Ovary (tissue), 9 donors: ENCODE results near the gene ZIC4. TPM values are rescaled to one million over a fixed set of nuclear protein-coding genes. Genes with fewer than 3 reads are reported as not detected.

ENCODE experiments used
- DNase-seq, 5 donors: peaks; one replicate each; pipeline ENCODE4 v3.0.0-alpha.2; 2019 to 2020
- H3K27ac ChIP-seq, 2 donors: fragments of 200-600 bp; one replicate each; pipeline versions ENCODE4 v1.5.1 to v1.8.0; 2019 to 2022
- H3K27me3 ChIP-seq: fragments of 200-600 bp; one replicate; pipeline ENCODE4 v1.8.0; 2022
- H3K36me3 ChIP-seq: fragments of 200-600 bp; sonication (generic); one replicate; pipeline ENCODE4 v1.5.1; 2019
- H3K4me1 ChIP-seq: one replicate; pipeline ENCODE4 v1.8.1; 2013; ENCODE audit warnings: mild to moderate bottlenecking, moderate library complexity; ENCODE audit not compliant: insufficient read depth
- H3K4me3 ChIP-seq: fragments of 200-600 bp; sonication (generic); one replicate; pipeline ENCODE4 v1.5.1; 2017
- H3K9me3 ChIP-seq, 2 donors: fragments of 200-600 bp in 1 of 2; sonication (generic) in 1 of 2; one replicate each; pipeline versions ENCODE4 v1.5.1 to v1.8.1; 2013 to 2019; ENCODE audit warnings: mild to moderate bottlenecking in 1 of 2, moderate library complexity in 1 of 2
- EP300 ChIP-seq: sonication (generic); formaldehyde crosslinking; IDR thresholded peaks from one replicate; pipeline ENCODE4 v1.6.1; 2017; ENCODE audit warnings: antibody characterized with exemption
- POLR2A ChIP-seq: fragments of 450-650 bp; IDR thresholded peaks from one replicate; pipeline ENCODE4 v1.6.1; 2017; ENCODE audit warnings: antibody characterized with exemption, mild to moderate bottlenecking, moderate library complexity
- WGBS, 3 donors: extraction: QIAGEN DNeasy Blood & Tissue Kit in 1 of 3; methylation state at CpG; one replicate each; pipeline versions ENCODE4 v1.1.5 to v1.1.7; 2013 to 2017; 5-methylcytosine and 5-hydroxymethylcytosine counted together
- intact Hi-C, 4 donors: fragments of 100-400 bp; cut with DNase I; formaldehyde crosslinking; loops; one replicate each; pipeline versions ENCODE4 v1.11.0 to v1.15.1; 2022 to 2023
- polyA plus RNA-seq, 2 donors: library from polyadenylated mRNA; stranded (reverse); fragments of 200-250 nt in 1 of 2; fragments of 350-450 nt in 1 of 2; fragmentation: Illumina TruSeq in 1 of 2; extraction: RNeasy Lipid Tissue Mini Kit (QIAGEN cat#74804) in 1 of 2; gene quantifications; one replicate each; pipeline ENCODE4 v1.2.3, GENCODE V29; 2013 to 2014
- total RNA-seq, 7 donors: library from RNA; depleted of rRNA in 2 of 7; stranded (reverse); fragments of >200 nt in 2 of 7; fragmentation: NEBNext Ultra II Directional in 3 of 7; extraction: Animal tissue kit (Norgen Biotek cat#: 25700) in 3 of 7; gene quantifications; one replicate each; pipeline versions ENCODE4 v1.1.0 to v1.2.4, GENCODE V29; 2016 to 2023
- TF ChIP-seq, protein P1 (sequence below), 3 donors: fragments of 450-650 bp in 2 of 3; fragments of 200-600 bp in 1 of 3; IDR thresholded peaks; one replicate each; pipeline versions ENCODE4 v1.5.1 to v1.8.0; 2016 to 2022; ENCODE audit warnings: antibody characterized with exemption in 3 of 3, mild to moderate bottlenecking in 1 of 3
- donor health status: DM: no; HTN: no; CAD: no; lungs with moderate emphysema.
- donor health status: DM: no; HTN: no; CAD: no.
- donor health status: Bipolar disorder and iron deficiency.
- donor health status: DM: yes; HTN: yes; CAD: no.
- donor health status: DM: no; HTN: no; CAD: no.
- donor health status: DM: yes; HTN: yes; CAD: no.

ZIC4 gene
- total and polyA plus RNA-seq, 9 donors = not detected

DNA sequence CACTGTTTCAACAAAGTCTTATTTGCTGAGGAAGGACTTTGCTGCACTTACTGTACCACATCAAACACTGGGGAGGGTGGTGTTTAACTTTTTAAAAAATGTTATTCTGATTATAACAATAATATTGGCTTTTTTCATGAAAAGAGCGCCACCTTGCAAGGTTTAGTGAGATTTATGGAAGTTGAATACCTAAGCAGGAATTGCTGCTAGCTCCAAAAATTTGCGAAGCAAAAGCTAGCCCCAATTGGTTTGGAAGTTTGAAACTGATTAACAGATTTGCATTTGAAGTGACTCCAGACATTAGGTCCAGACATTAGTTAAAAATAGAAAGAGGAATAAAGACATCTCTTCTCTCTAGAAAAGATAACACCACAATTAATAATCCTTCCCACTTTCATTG, 9.5 kb upstream of the ZIC4 start:
- Histone ChIP-seq H3K4me1 (peaks cover 9% of the 10 kb centered on the region), H3K9me3 (no peaks in the 10 kb centered on the region), H3K27me3 (no peaks in the 10 kb centered on the region), H3K27ac (no peak overlapping the region), H3K4me3 (no peak overlapping the region), H3K36me3 (no peaks in the 10 kb centered on the region)
- DNase-seq = no peak
- intact Hi-C loops = no loop called here
- TF ChIP-seq, protein P1, sequence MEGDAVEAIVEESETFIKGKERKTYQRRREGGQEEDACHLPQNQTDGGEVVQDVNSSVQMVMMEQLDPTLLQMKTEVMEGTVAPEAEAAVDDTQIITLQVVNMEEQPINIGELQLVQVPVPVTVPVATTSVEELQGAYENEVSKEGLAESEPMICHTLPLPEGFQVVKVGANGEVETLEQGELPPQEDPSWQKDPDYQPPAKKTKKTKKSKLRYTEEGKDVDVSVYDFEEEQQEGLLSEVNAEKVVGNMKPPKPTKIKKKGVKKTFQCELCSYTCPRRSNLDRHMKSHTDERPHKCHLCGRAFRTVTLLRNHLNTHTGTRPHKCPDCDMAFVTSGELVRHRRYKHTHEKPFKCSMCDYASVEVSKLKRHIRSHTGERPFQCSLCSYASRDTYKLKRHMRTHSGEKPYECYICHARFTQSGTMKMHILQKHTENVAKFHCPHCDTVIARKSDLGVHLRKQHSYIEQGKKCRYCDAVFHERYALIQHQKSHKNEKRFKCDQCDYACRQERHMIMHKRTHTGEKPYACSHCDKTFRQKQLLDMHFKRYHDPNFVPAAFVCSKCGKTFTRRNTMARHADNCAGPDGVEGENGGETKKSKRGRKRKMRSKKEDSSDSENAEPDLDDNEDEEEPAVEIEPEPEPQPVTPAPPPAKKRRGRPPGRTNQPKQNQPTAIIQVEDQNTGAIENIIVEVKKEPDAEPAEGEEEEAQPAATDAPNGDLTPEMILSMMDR (IDR thresholded peaks at IDR 0.05) = no peak
- TF ChIP-seq POLR2A = no peak
- no peak for TF ChIP-seq EP300
- 8 to 9% (median 8%) methylated on average over 2 of the region's 2 CpGs for WGBS, 3 donors

DNA sequence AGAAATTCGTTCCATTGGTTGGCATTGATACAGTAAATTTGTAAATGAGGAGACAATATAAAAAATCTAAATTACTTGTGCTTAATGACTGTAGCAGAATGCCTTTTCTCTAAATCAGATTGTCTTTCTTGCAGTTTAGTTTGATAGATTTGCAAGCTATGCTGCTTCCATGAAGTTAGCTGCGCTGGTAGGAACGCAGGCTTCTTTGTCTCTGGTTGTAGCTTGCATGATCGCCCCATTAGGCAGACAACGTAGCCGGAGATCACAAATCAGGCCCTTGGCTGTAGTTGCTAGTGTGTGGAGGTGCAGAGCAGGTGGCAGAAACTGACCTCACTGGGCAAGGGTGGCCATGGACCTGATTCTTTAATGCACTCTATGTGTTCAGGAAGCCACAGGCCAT, 8.9 kb upstream of the ZIC4 start:
- TF ChIP-seq POLR2A = no peak
- TF ChIP-seq, protein P1 (IDR thresholded peaks at IDR 0.05) = no peak
- TF ChIP-seq EP300 = no peak
- Histone ChIP-seq H3K27ac (no peak overlapping the region), H3K27me3 (peaks cover 4% of the 10 kb centered on the region), H3K4me1 (peaks cover 15% of the 10 kb centered on the region), H3K9me3 (no peaks in the 10 kb centered on the region), H3K4me3 (no peak overlapping the region), H3K36me3 (no peaks in the 10 kb centered on the region)
- DNase-seq = no peak
- intact Hi-C loops = no loop called here
- WGBS, 3 donors = 9 to 12% (median 10%) methylated on average over 6 of the region's 6 CpGs

DNA sequence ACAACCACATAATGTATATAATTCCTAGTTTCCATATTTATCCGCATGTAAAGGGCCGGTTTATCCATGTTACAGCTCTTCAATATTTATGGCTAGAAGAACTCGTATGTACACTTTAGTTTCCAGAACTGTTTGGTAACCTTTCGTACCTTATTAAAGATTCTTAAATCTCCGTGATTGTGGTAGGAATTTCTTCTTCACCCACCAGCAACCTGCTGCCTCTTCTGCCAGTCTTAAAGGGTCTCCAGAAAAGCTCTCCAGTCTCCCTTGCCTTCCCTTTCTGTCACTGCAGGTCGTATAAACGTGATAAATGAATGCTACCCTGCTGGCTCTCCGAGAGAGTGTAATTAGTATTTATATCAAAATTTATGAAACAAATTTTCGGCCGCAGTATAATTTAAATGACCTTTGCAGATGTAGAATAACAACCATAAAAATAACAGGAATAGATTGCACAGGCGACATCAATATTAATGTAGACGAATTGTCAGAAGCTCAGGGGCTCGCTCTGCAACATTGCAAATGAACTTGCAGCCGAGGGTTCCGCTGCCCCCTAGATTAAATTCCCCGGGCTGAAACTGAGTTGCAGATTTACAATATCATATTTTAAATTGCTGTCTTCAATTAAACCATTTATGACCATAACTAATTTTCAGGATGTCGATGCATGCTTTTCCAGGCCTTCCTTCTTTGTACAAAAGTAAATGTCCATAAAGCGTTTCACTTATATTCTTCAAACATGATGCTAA, 8.2 kb upstream of the ZIC4 start:
- DNase-seq = no peak
- Histone ChIP-seq H3K9me3 (no peaks in the 10 kb centered on the region), H3K4me1 (peaks cover 17% of the 10 kb centered on the region), H3K4me3 (no peak overlapping the region), H3K27me3 (peaks cover 4% of the 10 kb centered on the region), H3K36me3 (no peaks in the 10 kb centered on the region), H3K27ac (no peak overlapping the region)
- TF ChIP-seq POLR2A = no peak
- TF ChIP-seq, protein P1 (IDR thresholded peaks at IDR 0.05) = no peak
- TF ChIP-seq EP300 = no peak
- WGBS, 3 donors = 18 to 21% (median 19%) methylated on average over 18 of the region's 18 CpGs
- intact Hi-C loops = no loop called here

DNA sequence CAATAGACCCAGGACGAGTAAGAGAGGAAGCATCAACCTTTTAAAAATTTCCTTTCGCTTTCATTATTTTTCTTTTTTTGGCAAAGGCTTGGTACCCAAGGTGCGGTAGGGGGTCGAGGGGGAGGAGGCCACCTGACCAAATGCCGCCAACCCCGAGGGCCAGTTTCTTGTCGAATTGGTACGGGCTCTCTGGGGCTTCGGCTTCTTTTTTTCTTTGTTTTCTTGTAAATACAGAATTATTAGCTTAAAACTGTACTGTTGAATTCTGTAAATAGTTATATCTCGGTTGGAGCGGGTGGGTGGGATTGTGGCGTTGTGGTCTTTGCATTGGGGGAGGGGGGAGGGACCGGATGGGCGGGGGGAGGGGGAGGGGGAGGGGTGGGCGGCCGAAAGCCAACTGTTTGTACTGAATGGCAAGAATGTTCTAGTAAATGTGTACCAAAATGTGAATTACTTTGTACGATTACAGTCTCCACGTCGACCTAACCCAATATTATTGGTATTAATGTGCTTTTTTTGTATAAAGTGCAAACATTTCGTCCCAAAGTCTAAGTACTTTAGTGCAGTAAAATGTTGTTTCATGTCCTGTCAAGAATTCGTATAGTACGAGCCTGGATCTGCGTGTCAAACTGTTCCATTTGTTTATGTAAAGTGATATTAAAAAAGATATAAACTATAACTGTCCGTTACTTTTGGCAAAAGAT, 7.5 kb upstream of the ZIC4 start:
- Histone ChIP-seq H3K27ac (no peak overlapping the region), H3K9me3 (no peaks in the 10 kb centered on the region), H3K4me3 (peak overlapping the region; percentile 16), H3K36me3 (no peaks in the 10 kb centered on the region), H3K27me3 (peaks cover 4% of the 10 kb centered on the region), H3K4me1 (peaks cover 13% of the 10 kb centered on the region)
- DNase-seq = no peak
- TF ChIP-seq, protein P1 (IDR thresholded peaks at IDR 0.05) = no peak
- no peak for TF ChIP-seq EP300
- TF ChIP-seq POLR2A = no peak
- WGBS, 3 donors = 8 to 9% (median 9%) methylated on average over 24 of the region's 24 CpGs
- intact Hi-C loops = no loop called here
